Upper lobe of right lung (tissue), 1 donor: ENCODE data around the gene STX3. TPM values are rescaled to one million over a fixed set of nuclear protein-coding genes. Genes with fewer than 3 reads are reported as not detected.
"Not testable (repeated sequence)": the region's sequence is repeated elsewhere in the genome, so short reads cannot be mapped to it uniquely, and the experiment has no call there.

Source experiments
- ATAC-seq: fragments of 200-7000 bp; cut with Tn5 transposase; one replicate; pipeline ENCODE4 v1.9.1; 2020; ENCODE audit warnings: mild to moderate bottlenecking, moderate library complexity
- DNase-seq: peaks from one replicate; pipeline ENCODE4 v3.0.0-alpha.2; 2020
- H3K27ac ChIP-seq: fragments of 200-600 bp; one replicate; pipeline ENCODE4 v1.8.0; 2022
- H3K27me3 ChIP-seq: fragments of 200-600 bp; one replicate; pipeline ENCODE4 v1.8.0; 2022; ENCODE audit warnings: mild to moderate bottlenecking
- H3K36me3 ChIP-seq: fragments of 200-600 bp; one replicate; pipeline ENCODE4 v1.8.0; 2022
- H3K4me1 ChIP-seq: fragments of 200-600 bp; one replicate; pipeline ENCODE4 v1.8.0; 2022
- H3K4me3 ChIP-seq: fragments of 200-600 bp; one replicate; pipeline ENCODE4 v1.8.0; 2022; ENCODE audit warnings: mild to moderate bottlenecking
- H3K9me3 ChIP-seq: fragments of 200-600 bp; one replicate; pipeline ENCODE4 v1.8.0; 2022
- intact Hi-C: fragments of 100-400 bp; cut with DNase I; formaldehyde crosslinking; loops from one replicate; pipeline ENCODE4 v1.11.0; 2022
- total RNA-seq: library from RNA; stranded (reverse); fragmentation: NEBNext Ultra II Directional; extraction: Animal tissue kit (Norgen Biotek cat#: 25700); gene quantifications from one replicate; pipeline ENCODE4 v1.2.1, GENCODE V29; 2021
- TF ChIP-seq, protein P1 (sequence below): fragments of 200-600 bp; IDR thresholded peaks from one replicate; pipeline ENCODE4 v1.8.0; 2022; ENCODE audit warnings: antibody characterized with exemption
- donor health status: DM: no; HTN: yes; CAD: no; lungs with severe emphysema.

STX3 gene
- total RNA-seq, 1 donor from 2014 or later, result 75.1 TPM

DNA sequence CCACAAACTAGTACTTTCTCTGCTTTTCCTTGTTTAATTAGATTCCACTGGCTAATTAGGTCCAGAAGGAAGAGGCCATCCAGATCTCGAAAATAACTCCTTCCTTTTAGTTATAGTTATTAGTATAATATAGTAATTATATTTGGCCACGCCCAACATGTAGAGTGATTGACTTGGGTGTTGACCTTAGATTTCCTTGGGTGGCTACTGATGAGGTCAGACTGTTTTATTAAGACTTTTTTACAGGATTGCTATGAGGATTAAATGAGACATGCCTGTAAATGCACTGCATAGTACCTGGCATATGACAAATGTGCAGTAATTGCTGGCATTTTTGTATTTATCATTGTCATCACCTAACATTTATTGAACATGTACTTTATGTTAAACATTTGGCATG lies 26.9 kb downstream of the STX3 start:
- DNase-seq, result no peak
- TF ChIP-seq, protein P1, sequence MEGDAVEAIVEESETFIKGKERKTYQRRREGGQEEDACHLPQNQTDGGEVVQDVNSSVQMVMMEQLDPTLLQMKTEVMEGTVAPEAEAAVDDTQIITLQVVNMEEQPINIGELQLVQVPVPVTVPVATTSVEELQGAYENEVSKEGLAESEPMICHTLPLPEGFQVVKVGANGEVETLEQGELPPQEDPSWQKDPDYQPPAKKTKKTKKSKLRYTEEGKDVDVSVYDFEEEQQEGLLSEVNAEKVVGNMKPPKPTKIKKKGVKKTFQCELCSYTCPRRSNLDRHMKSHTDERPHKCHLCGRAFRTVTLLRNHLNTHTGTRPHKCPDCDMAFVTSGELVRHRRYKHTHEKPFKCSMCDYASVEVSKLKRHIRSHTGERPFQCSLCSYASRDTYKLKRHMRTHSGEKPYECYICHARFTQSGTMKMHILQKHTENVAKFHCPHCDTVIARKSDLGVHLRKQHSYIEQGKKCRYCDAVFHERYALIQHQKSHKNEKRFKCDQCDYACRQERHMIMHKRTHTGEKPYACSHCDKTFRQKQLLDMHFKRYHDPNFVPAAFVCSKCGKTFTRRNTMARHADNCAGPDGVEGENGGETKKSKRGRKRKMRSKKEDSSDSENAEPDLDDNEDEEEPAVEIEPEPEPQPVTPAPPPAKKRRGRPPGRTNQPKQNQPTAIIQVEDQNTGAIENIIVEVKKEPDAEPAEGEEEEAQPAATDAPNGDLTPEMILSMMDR, result no peak
- peaks cover 17% of the 10 kb centered on the region for H3K4me1 ChIP-seq
- no peaks in the 10 kb centered on the region for H3K36me3 ChIP-seq
- intact Hi-C loops, result no loop called here
- no peaks in the 10 kb centered on the region for H3K9me3 ChIP-seq
- ATAC-seq, result no peak
- no peak overlapping the region for H3K27ac ChIP-seq
- no peak overlapping the region for H3K4me3 ChIP-seq
- H3K27me3 ChIP-seq, result no peaks in the 10 kb centered on the region

DNA sequence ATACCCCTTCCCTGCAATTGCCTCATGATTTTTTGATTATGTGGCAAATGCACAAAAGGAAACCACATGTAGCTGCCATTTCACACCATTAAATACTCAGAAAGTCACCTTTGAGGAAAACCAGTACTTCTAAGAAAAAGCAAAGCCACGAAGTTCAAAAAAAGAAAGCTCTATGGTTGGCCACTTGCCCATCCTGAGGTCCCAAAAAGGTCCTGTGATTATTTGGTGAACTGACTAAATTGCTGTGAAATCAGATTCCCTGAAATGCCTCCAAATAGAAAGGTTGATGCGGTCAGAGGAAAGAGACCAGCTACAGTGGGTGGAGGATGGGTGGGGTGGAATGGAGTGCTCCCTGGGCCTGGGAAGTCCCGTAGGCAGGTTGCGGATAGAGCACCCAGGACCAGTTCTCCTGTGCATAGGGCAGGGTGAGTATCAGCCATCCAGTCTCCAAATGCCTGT lies 28.5 kb downstream of the STX3 start:
- TF ChIP-seq, protein P1, result no peak
- Histone ChIP-seq H3K9me3 (no peaks in the 10 kb centered on the region), H3K27me3 (no peaks in the 10 kb centered on the region), H3K27ac (no peak overlapping the region), H3K4me1 (peaks cover 20% of the 10 kb centered on the region), H3K4me3 (no peak overlapping the region), H3K36me3 (peaks cover 13% of the 10 kb centered on the region)
- intact Hi-C loops, result no loop called here
- no peak for ATAC-seq
- no peak for DNase-seq

- H3K27ac ChIP-seq, H3K9me3 ChIP-seq, DNase-seq, ATAC-seq, H3K4me3 ChIP-seq, H3K27me3 ChIP-seq, intact Hi-C loops: not testable (repeated sequence)
- peaks cover 20% of the 10 kb centered on the region for H3K4me1 ChIP-seq
- peaks cover 20% of the 10 kb centered on the region for H3K36me3 ChIP-seq
These were observed 29.3 kb downstream of the STX3 start for GRCh38 chr11:59784441-59784840.

DNA sequence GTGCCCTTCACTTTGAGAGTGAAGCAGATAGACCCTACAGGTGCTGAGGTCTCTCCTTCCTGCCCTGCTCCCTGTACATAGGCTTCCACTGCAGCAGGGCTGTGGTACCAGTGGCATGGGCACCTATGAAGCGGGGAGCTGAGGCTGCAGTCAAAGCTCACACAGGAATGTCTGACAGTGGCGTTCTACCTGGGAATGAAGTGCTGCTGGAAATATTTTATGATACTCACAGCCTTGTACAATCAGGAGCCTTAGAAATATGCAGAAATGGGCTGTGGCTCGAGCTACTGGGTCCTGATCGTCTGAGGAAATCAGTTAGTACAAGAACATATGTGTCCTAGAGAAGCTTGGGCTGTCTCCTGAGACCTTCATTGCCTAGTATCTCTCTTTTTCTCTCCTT lies 30.6 kb downstream of the STX3 start:
- Histone ChIP-seq H3K9me3 (no peaks in the 10 kb centered on the region), H3K4me1 (peaks cover 24% of the 10 kb centered on the region), H3K27ac (peak overlapping the region; percentile 58), H3K27me3 (no peaks in the 10 kb centered on the region), H3K4me3 (no peak overlapping the region), H3K36me3 (peaks cover 34% of the 10 kb centered on the region)
- TF ChIP-seq, protein P1, result no peak
- no peak for DNase-seq
- ATAC-seq, result peak; percentile 74
- intact Hi-C loops, result no loop called here

GRCh38 chr11:59787255-59787588 lies 32.0 kb downstream of the STX3 start:
- Histone ChIP-seq H3K36me3 (peaks cover 48% of the 10 kb centered on the region), H3K4me1 (peaks cover 24% of the 10 kb centered on the region), H3K27ac (peak overlapping the region; percentile 71), H3K27me3 (no peaks in the 10 kb centered on the region), H3K4me3 (no peak overlapping the region), H3K9me3 (no peaks in the 10 kb centered on the region)
- TF ChIP-seq, protein P1, result no peak
- intact Hi-C loops, result no loop called here
- DNase-seq (no peak), ATAC-seq (no peak)

GRCh38 chr11:59787816-59788215 lies 32.6 kb downstream of the STX3 start:
- H3K4me1 ChIP-seq, result peaks cover 25% of the 10 kb centered on the region
- no peak for ATAC-seq
- H3K9me3 ChIP-seq, result no peaks in the 10 kb centered on the region
- no peak for DNase-seq
- H3K4me3 ChIP-seq, result no peak overlapping the region
- peaks cover 54% of the 10 kb centered on the region for H3K36me3 ChIP-seq
- TF ChIP-seq, protein P1, result no peak
- no peaks in the 10 kb centered on the region for H3K27me3 ChIP-seq
- H3K27ac ChIP-seq, result peak overlapping the region; percentile 71
- intact Hi-C loops, result no loop called here
